HS-27A (cell line): ENCODE results near the gene PMM2.
"Not testable (repeated sequence)": the region's sequence is repeated elsewhere in the genome, so short reads cannot be mapped to it uniquely, and the experiment has no call there.

ENCODE experiments used
- DNase-seq: peaks from one replicate; pipeline ENCODE4 v3.0.0-alpha.2; 2012; ENCODE audit warnings: low read depth, missing footprints

PMM2 gene

DNA sequence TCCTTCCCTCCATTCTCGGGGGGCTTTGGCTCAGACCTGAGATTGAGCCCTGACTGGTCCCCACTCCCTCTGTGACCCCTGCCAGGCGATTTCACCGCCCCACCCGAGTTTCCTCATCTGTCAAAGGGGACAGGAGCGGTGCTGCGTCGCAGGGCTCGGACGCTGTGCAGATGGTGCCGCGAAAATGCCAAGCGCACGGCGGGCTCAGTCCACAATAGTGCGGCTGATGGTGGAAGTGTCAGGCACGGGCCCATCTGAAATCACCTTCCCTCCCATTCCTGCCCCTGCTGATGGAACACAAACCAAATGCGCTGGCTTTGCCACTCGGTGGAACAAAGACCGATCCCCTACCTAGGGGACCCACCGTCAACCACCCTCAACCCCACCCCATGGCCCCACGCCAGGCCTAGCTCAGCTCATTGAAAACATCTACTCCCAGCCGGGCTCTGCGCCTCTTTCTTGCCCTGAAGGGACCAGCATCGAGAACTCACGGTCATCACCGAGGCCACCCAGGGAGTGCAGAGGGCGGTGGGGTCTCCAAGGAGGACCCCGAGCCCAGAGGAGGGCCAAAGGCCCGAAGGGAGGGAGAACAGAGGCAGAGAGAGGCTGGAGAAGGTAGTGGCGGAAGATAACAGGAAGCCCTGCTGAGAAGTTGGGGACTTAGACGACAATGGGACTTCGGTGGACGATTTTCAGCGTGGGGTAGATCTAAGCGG is 69.7 kb downstream of the PMM2 start:
- no peak for DNase-seq

DNA sequence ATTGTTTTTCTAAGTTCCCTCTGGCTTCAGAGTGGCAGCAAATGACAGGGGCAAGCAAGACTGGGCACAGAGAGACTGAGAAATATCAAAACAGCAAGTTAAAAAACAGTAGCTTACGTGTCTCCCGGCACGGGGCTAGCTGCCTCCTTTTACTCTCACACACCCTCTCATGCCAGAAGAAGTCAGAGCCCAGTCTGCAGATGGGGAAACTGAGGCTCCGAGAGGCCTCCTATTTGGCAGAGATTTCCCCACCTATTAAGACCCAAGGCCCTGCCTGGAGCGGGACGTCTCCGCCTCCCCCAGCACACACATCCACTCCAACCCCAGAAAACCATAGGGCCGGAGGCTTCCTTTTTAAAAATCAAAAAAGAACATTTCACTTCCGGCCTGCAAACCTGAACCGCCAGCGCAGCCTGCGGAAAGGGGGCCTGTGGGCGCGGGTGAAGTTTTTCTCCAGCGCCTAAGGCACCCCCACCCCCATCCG is 70.3 kb downstream of the PMM2 start:
- no peak for DNase-seq

DNA sequence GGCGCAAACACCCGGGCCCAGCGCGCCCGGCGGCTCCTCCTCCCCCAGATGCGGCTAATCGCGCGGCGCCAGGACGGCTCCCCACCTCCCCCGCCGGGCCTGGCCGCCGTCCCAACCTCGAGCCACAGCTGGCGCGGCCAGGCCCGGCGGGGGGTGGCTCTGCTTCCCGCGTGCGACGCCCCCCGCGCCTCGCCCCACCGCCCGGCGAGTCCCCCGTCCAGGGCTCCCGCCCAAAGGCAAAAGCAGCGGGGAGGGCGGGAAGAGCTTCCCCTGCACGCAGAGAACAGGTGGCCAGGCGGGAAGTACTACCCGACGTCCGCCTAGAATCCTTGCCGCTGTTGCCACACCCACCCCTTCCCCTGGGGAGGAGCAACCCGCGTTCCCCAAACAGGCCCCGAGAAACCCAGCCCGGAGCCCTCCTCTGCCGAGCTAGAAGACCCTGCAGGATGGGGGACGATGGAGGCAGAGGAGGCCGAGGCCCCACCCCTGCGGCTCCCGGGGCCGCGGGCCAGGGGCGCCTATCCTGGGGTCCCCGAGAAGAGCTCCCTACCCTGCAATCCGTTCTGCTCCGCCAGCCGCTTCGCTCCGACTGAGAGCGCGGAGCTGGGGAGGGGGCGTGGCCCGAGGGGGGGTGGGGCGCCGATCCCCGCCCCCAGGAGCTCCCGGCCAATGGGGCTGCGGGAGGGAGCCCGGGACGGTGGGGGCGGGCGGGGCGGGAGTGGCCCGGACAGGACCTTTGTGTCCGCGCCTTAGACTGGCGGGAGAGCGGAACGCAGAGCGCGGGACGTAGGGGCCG is 71.0 kb downstream of the PMM2 start, which contains the start of gene CARHSP1:
TSS of gene CARHSP1 (minus strand) at position 591 of the 796 bp plus-strand sequence. CDS start 9,678 bp downstream, outside the sequence.
- peak; percentile 77 for DNase-seq

DNA sequence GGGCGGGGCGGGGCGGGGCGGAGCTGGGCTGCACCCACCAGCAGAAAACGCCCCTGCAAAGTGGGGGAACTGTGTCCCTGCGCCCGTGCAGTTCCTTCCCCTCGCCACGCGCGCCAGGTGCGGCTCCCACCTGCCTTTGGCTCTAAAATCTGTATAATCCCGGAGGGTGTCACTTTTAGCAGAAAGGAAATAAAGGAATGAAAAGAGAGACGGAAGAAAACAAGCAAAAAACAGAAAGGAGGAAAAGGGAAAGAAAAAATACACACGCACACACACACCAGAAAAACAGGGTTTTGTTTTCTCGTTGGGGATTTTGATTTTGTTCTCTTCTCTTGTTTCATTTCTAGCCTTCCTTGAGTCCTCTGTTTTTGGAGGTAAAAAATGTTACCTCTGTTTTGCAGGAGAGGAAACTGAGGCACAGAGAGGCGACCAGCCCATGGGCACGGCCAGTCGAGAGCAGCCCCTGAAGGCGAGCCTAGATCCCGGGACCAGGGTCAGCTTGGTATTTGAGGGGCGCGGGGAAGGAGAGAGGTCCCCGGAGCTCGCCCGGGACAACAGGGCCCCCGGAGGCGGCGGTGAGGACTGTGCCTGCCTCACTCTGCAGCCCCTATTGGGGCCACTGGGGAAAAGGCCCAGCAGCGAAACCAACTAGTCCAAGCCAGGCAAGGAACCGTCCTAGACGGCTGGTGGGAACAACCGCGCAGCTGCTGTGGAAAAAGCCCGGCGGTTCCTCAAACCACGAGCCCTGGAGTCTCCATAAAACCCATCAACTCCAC is 71.8 kb downstream of the PMM2 start:
- no peak for DNase-seq

DNA sequence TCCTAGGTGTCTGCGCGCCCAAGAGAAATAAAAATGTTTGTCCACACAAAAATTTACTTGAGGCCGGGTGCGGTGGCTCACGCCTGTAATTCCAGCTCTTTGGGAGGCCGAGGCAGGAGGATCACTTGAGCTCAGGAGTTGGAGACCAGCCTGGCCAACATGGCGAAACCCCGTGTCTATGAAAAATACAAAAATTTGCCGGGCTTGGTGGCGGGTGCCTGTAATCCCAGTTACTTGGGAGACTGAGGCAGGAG is 72.3 kb downstream of the PMM2 start:
- DNase-seq = not testable (repeated sequence)

DNA sequence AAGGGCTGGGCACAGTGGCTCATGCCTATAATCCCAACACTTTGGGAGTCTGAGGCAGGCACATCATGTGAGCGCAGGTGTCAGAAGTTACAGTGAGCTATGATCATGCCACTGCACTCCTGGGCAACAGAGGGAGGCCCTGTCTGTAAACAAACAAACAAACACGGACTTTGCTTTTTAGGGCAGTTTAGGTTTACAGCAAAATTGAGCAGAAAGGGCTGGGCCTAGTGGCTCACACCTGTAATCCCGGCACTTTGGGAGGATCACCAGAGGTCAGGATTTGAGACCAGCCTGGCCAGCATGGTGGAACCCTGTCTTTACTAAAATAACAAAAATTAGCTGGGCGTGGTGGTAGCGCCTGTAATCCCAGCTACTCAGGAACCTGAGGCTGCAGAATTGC is 74.4 kb downstream of the PMM2 start:
- no peak for DNase-seq

DNA sequence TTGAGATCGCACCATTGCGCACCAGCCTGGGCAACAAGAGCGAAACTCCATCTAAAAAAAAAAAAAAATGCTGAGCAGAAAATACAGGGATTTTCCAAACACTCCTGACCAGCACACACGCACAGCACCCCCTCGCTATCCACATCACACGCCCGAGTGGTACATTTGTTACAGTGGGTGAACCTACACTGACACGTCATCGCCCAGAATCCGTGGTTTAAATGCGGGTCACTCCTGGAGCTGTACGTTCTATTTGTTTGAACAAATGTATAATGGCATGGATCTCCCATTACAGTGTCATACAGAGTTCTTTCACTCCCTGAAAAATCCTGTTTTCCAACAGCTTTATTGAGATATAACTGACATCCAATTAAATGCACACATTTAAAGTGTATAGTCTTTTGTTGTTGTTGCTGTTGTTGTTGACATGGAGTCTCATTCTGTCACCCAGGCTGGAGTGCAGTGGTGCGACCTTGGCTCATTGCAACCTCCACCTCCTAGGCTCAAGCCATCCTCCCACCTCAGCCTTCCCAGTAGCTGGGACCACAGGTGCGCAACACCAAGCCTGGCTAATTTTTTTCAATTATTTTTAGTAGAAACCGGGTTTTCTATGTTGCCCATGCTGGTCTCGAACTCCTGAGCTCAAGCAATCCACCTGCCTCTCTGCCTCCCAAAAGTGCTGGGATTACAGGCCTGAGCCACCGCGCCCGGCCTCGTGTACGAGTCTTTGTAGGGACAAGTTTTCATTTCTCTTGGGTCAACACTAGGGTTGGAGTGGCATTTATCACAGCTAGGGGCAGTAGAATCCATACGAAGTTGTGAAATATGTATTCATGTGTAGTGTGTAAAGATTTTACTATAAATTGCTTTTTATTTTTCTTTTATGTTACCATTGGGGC is 75.6 kb downstream of the PMM2 start:
- no peak for DNase-seq

DNA sequence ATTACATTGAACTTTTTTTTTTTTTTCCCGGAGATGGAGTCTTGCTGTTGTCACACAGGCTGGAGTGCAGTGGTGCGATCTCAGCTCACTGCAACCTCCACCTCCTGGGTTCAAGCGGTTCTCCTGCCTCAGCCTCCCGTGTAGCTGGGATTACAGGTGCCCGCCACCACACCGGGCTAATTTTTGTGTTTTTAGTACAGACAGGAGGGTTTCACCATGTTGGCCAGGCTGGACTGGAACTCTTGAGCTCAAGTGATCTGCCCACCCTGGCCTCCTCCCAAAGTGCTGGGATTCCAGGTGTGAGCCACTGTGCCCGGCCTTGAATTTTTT is 76.2 kb downstream of the PMM2 start:
- not testable (repeated sequence) for DNase-seq

DNA sequence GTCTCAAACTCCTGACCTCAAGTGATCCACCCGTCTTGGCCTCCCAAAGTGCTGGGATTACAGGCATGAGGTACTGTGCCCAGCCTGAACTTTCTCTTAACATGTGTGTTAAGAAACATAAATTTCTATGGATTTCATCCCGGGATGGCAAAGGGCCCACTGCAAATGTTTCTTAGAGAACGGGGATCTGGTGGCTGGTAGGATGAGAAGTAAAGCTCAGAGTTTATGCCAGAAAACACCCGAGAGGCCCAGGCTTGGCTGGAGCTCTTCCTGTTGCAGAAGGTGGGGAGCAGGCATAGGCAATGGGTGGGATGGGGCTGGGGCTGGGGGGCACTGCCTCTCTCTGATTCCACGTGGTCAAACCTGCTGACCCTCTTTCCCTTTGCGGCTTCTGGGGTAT is 76.7 kb downstream of the PMM2 start:
- no peak for DNase-seq

DNA sequence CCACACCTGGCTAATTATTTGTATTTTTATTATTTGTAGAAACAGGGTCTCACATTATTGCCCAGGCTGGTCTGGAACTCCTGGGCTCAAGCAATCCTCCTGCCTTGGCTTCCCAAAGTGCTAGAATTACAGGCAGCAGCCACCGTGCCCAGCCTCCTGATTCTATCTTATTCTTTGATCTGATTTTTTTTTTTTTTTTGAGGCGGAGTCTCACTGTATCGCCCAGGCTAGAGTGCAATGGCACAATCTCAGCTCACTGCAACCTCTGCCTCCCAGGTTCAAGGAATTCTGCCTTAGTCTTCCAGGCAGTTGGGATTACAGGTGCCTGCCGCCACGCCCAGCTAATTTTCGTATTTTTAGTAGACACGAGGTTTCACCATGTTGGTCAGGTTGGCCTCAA is 77.7 kb downstream of the PMM2 start:
- DNase-seq = not testable (repeated sequence)

DNA sequence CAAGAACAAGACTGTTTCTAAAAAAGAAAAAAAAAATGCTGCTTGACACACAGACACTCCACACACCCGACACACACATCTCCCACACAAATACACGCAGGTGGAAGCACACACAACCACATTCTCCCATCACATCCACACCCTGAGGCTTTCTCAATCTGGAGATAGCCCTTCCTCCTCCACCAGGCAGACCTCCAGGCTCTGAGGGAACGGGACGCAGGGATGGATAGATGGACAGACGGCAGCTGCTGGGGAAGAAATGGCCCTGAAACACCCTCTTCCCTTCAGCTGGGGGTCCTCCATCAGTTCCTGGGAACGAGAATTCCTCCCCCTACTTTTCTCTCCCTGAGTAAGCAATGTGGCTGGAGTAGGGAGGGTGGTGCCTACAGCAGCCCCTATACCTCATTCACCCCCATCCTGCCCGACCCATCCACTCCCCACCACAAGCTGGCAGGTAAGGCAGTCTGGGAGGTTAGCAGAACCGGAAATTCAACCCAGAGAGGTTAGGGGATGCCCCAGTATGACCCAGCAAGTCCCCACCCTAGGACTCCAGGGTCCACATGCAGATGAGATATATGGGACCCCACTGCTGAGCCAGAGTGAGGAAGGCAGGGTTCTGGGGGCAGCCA is 80.4 kb downstream of the PMM2 start:
- DNase-seq = no peak

DNA sequence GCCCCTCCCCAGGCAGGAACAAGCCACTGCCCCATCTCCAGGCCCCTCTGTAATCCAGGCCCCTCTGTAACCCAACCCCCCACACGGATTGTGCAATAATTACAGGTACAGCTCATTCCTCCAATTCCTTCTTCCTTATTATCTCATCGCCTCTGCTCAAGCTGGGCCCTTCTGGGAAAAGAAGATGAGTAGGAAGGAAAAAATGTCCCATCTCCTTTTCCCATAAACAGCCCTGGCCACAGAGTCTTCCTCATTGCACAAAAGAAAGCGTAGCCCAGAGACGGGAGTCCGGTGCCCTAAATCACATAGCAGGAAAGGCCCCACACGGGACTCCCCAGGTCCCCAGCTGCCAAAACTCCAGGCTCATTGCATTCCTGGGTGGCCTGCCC is 80.9 kb downstream of the PMM2 start:
- DNase-seq = no peak

DNA sequence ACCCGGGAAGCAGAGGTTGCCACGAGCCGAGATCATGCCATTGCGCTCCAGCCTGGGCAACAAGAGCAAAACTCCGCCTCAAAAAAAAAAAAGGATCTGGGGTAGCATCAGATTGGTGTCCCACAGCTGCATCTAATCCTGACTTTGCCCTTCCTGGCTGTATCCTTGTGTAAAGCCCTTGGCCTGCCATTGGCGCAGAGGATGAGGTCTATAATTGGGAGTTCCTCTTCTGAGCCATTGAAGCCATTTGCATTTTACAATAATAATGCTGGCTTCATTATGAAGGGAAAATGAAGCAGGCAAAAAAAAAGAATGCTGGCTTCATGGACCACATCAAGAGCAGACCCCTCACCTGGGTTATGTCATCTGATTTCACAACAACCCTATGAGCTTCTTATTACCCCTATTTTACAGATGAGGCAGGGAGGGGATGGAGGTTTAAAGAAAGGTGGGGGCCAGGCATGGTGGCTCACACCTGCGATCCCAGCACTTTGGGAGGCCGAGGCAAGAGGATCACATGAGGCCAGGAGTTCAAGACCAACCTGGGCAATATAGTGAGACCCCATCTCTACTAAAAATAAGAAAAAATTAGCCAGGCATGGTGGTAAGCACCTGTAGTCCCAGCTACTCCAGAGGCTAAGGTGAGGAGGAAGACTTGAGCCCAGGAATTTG is 83.3 kb downstream of the PMM2 start:
- DNase-seq = no peak

DNA sequence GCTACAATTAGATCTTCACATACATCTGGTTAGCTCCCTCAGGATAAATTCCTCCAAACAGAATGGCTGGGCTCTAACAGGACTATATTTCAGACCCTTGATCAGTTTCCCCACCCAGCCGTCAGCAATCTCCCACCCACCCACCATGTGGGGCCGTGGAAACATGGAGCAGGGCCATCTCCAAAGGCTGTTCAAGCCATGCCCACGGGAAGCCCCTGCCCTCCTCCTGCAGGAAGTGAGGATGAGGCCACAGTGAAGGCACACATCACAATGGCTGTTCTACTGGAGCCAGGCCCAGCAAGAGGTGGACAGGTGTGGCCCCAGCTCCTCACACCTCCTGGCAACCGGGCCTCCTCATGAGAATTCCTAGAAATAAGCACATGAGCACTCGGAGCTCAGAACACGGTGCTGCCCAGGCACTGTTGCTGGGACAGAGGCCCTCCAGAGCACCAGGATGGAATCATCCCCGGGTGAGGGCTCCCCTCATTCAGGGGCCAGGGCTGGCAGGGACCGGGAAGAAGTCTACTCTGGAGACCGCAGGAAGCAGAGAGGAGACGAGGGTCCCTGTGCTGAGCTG is 84.5 kb downstream of the PMM2 start, which contains the start of gene LITAFD:
TSS of gene LITAFD (plus strand) at position 311 of the 577 bp plus-strand sequence. CDS start 2,005 bp downstream, outside the sequence.
- no peak for DNase-seq

DNA sequence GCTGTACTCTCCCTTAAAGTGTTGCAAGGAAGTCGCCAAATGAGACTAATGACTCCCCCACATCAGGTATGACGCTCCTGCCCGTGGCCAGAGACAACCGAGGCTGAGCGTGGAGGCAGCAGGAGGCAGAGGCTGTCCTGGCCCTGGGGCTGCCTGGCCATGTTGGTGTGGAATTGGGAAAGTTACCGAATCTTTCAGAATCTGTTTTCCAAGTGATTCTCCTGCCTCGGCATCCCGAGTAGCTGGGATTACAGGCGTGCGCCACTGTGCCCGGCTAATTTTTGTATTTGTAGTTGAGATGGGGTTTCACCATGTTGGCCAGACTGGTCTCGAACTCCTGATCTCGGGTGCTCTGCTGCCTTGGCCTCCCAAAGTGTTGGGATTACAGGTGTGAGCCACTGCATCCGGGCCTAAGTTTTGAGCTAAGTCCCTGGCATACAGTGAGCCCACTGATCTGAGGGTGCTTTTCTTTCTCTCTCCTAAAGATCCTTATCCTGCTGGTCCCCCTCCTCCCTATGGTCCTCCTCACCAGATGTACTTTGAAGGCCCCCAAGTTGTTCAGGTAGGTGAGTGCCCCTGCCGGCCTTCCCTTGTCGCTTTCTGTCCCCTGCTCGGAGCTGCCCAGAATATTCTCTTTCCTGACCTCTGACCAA is 85.2 kb downstream of the PMM2 start:
- DNase-seq = no peak

DNA sequence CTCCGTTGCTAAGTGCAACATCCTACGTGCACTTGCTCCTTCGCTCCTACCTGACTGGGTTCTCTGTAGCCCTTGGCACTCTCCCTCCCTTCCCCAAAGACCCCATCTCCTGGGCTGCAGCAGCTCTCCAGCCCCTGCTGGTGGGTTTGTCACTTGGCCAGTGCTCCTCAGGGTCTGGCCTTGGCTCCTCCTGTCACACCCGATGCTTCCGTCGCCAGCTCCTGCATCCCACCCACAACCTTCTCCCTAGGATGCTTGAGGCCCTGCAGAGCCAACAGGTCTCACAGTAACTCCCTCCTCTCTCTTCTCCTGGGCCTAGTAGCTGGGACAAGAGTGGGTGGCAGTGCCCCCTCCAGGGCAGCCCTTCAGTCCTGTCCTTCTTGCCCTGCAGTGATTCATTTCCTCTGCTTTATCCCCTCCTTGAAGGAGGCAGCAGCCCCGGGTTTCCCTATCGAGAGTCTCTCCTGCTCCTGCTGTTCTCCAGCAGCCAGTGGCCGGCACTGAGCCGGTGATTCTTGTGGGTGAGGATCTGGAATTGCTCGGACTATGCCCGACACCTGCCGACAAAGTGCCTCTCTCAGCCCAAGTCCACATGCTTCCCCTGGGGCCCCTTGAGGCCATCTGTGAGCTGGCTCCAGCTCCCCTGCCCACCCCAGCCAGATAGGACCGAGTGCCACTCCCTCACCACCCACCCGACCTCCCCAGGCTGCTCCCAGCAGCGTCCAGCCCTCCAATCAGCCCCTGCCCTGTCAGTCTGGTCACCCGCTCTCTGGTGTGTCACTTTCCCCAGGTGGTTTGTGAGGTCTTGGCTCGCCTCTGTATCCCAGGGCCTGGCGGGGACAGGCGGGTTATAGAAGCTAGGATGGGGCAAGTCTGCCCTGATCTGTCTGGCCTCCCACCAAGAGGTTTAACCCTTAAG is 88.3 kb downstream of the PMM2 start:
- no peak for DNase-seq

DNA sequence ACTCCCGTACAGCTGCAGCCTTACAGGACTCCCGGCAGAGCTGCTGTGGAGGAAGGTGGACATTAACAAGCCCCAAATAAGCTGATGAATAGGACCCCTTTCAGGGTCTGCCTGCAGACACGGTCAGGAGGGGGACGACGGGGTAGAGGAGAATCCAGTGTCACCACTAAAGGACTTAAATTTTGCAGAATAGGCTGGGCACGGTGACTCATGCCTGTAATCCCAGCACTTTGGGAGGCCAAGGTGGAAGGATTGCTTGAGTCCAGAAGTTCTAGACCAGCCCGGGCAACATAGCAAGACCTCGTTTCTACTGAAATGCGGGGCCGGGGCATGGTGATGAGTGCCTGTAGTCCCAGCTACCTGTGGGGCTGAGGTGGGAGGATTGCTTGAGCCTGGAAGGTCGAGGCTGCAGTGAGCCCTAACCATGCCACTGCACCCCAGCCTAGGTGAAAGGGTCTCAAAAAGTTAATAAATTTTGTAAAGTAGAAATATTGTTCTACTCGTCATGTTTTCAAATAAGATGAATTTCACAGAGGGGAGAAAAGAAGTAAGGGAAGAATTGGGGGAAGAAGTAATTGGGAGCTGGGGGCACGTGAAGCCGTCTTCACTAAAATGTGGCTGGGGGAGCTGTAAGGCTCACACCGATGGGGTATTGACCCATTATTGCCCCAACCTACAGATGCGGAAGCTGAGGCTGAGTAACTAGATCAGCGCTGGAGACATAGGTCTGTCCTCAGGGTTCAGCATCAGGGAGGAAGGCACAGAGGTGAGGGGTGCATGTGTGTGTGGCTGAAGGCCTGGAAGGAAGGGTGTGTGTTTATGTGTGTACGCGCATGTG is 89.2 kb downstream of the PMM2 start:
- no peak for DNase-seq

DNA sequence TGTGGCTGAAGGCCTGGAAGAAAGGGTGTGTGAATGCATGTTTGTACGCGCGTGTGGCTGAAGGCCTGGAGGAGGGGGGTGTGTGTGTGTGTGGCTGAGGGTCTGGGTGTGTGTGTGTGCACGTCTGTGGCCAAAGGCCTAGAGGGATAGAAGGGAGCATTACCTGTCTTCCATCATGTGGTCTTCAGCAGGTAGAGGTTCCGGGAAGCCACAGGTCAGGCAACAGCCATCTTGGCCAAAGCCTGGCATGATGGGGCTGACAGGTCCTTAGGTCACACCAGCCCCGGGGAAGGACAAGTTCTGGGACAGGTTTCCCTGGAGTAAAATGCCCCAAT is 89.8 kb downstream of the PMM2 start:
- DNase-seq = no peak
